ENCODE measurements around the gene MAML3.
A peak's percentile ranks its signal among the peaks of the same experiment; 100 is the strongest.

Gene MAML3

GRCh38 chr4:139764686-139765310 lies 389.2 kb downstream of the MAML3 start:
- no peak overlapping the region for H3K4me3 ChIP-seq (ENCODE audit: low read depth, low read length)
- no peak for DNase-seq (ENCODE audit: low read depth)
- no peak for TF ChIP-seq CTCF (IDR thresholded peaks at IDR 0.05; ENCODE audit: low read depth, low read length)
- TF ChIP-seq POLR2A (IDR thresholded peaks at IDR 0.05; ENCODE audit: extremely low read depth, insufficient read length) = no peak
- no peak for TF ChIP-seq MAX (IDR thresholded peaks at IDR 0.05; ENCODE audit: low read depth, low read length)
- TF ChIP-seq MYC (IDR thresholded peaks at IDR 0.05; ENCODE audit: low read depth, low read length) = no peak

GRCh38 chr4:139764182-139764581 lies 389.8 kb downstream of the MAML3 start:
- no peak overlapping the region for H3K4me3 ChIP-seq (ENCODE audit: low read depth, low read length)
- no peak for TF ChIP-seq CTCF (IDR thresholded peaks at IDR 0.05; ENCODE audit: low read depth, low read length)
- no peak for TF ChIP-seq MYC (IDR thresholded peaks at IDR 0.05; ENCODE audit: low read depth, low read length)
- TF ChIP-seq MAX (IDR thresholded peaks at IDR 0.05; ENCODE audit: low read depth, low read length) = no peak
- no peak for TF ChIP-seq POLR2A (IDR thresholded peaks at IDR 0.05; ENCODE audit: extremely low read depth, insufficient read length)
- no peak for DNase-seq (ENCODE audit: low read depth)

GRCh38 chr4:139763672-139764071 lies 390.3 kb downstream of the MAML3 start:
- no peak overlapping the region for H3K4me3 ChIP-seq (ENCODE audit: low read depth, low read length)
- DNase-seq (ENCODE audit: low read depth) = peak; percentile 59

GRCh38 chr4:139763205-139763604 lies 390.8 kb downstream of the MAML3 start:
- TF ChIP-seq MAX (IDR thresholded peaks at IDR 0.05; ENCODE audit: low read depth, low read length) = no peak
- no peak for TF ChIP-seq CTCF (IDR thresholded peaks at IDR 0.05; ENCODE audit: low read depth, low read length)
- no peak for TF ChIP-seq MYC (IDR thresholded peaks at IDR 0.05; ENCODE audit: low read depth, low read length)
- no peak for TF ChIP-seq POLR2A (IDR thresholded peaks at IDR 0.05; ENCODE audit: extremely low read depth, insufficient read length)
- DNase-seq (ENCODE audit: low read depth) = no peak
- H3K4me3 ChIP-seq (ENCODE audit: low read depth, low read length) = no peak overlapping the region

More at GRCh38 chr4:139763672-139764071, 390.3 kb downstream of the MAML3 start:
- TF ChIP-seq MYC (IDR thresholded peaks at IDR 0.05; ENCODE audit: low read depth, low read length) (no peak), CTCF (IDR thresholded peaks at IDR 0.05; ENCODE audit: low read depth, low read length) (no peak), MAX (IDR thresholded peaks at IDR 0.05; ENCODE audit: low read depth, low read length) (no peak), POLR2A (IDR thresholded peaks at IDR 0.05; ENCODE audit: extremely low read depth, insufficient read length) (no peak)

GRCh38 chr4:139762720-139763119 lies 391.3 kb downstream of the MAML3 start:
- TF ChIP-seq MYC (IDR thresholded peaks at IDR 0.05; ENCODE audit: low read depth, low read length) (no peak), CTCF (IDR thresholded peaks at IDR 0.05; ENCODE audit: low read depth, low read length) (no peak), POLR2A (IDR thresholded peaks at IDR 0.05; ENCODE audit: extremely low read depth, insufficient read length) (no peak), MAX (IDR thresholded peaks at IDR 0.05; ENCODE audit: low read depth, low read length) (no peak)
- no peak overlapping the region for H3K4me3 ChIP-seq (ENCODE audit: low read depth, low read length)
- no peak for DNase-seq (ENCODE audit: low read depth)

Data from NB4 (cell line).